Adipocyte (in vitro differentiated cells): ENCODE results near the gene ZNF839.

Experiments
- DNase-seq: peaks from one replicate; pipeline ENCODE4 v3.0.0-alpha.2; 2015; ENCODE audit warnings: low read depth
- H3K27me3 ChIP-seq: replicated peaks from 2 replicates; pipeline ENCODE4 v1.7.0; 2013; ENCODE audit warnings: mild to moderate bottlenecking, low read length, moderate library complexity; ENCODE audit not compliant: control insufficient read depth, insufficient read depth
- H3K36me3 ChIP-seq: 2 replicates; pipeline ENCODE4 v1.7.0; 2013; ENCODE audit warnings: low read length, mild to moderate bottlenecking, moderate library complexity; ENCODE audit not compliant: control insufficient read depth, insufficient read depth, severe bottlenecking
- H3K4me1 ChIP-seq: 2 replicates; pipeline ENCODE4 v1.7.0; 2013; ENCODE audit warnings: mild to moderate bottlenecking, low read length, moderate library complexity; ENCODE audit not compliant: control insufficient read depth, insufficient read depth
- H3K4me3 ChIP-seq: 2 replicates; pipeline ENCODE4 v1.7.0; 2013; ENCODE audit warnings: mild to moderate bottlenecking, low read length, moderate library complexity
- H3K9ac ChIP-seq: 2 replicates; pipeline ENCODE4 v1.7.0; 2013; ENCODE audit warnings: mild to moderate bottlenecking, low read length, moderate library complexity
- H3K9me3 ChIP-seq: 2 replicates; pipeline ENCODE4 v1.7.0; 2013; ENCODE audit warnings: mild to moderate bottlenecking, low read length, moderate library complexity; ENCODE audit not compliant: control insufficient read depth

The ZNF839 gene

DNA sequence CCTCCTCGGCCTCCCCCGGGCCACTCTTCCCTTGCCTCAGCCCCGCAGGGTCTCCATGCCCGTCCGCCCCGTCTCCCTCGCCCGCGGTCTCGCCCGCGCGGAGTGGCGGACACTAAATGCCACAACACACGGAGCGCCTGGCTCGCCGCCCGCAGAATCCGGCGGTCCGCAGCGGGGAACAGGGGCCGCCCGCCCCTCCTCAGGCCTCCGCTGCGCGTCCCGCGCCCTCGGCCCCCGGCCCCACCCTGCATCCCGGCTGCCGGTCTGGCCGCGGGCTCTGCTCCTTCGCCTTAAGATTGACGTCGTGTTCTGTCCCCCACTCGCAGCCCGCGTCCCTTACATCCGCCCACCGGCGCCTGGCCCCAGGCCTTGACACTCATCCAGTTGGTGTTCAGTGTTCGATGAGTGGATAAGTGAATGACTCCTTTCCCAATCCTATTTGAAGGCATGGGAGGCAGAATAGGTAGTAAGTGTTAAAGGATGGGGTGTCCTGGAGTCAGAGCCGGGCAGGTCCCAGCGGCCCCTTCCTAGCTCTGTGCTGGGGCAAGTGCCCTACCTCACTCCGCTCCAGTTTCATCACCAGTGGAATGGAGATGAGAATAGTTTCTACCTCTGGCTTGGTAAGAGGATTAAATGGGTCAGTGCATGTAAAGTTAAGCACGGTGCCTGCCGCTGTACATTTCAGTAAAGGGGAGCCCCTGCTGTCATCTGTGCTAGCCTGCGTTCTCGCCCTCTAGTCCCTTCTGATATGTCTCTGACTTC is 43.8 kb downstream of the ZNF839 start:
- peaks cover 16% of the 10 kb centered on the region for H3K4me1 ChIP-seq
- H3K36me3 ChIP-seq: peaks cover 9% of the 10 kb centered on the region
- no peaks in the 10 kb centered on the region for H3K27me3 ChIP-seq
- DNase-seq: peak; percentile 80
- H3K9ac ChIP-seq: peak overlapping the region; percentile 99
- peak overlapping the region; percentile 98 for H3K4me3 ChIP-seq
- no peaks in the 10 kb centered on the region for H3K9me3 ChIP-seq

DNA sequence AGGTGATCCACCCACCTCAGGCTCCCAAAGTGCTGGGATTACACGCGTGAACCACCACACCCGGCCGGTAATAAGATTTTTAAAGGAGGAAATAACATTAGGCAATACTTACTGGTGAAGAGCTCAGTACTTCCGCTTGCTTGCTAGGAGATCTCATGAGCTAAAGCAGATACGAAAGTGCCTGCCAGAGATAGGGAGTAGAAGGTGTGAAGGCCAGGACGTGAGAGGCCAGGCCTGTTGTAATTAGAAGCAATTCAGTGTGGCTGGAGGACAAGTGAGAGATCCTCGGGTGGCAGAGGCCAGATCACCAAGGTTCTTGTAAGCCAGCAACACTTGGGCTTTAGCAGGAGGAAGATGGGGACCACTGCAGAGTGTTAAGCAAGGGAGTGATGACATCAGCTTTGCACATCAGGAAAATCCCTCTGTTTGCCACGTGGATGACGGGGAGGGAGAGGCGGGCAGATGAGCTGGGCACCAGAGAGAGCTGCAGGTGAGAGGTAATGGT is 50.8 kb downstream of the ZNF839 start:
- no peak for DNase-seq
- Histone ChIP-seq H3K27me3 (no peaks in the 10 kb centered on the region), H3K4me3 (no peak overlapping the region), H3K9me3 (no peaks in the 10 kb centered on the region), H3K36me3 (no peaks in the 10 kb centered on the region), H3K4me1 (no peaks in the 10 kb centered on the region), H3K9ac (no peak overlapping the region)

GRCh38 chr14:102371361-102371760 is 51.8 kb downstream of the ZNF839 start:
- Histone ChIP-seq H3K27me3 (no peaks in the 10 kb centered on the region), H3K4me3 (no peak overlapping the region), H3K9ac (no peak overlapping the region), H3K9me3 (no peaks in the 10 kb centered on the region), H3K4me1 (no peaks in the 10 kb centered on the region), H3K36me3 (no peaks in the 10 kb centered on the region)
- no peak for DNase-seq

- Histone ChIP-seq H3K27me3 (no peaks in the 10 kb centered on the region), H3K9ac (no peak overlapping the region), H3K4me3 (no peak overlapping the region), H3K4me1 (no peaks in the 10 kb centered on the region), H3K36me3 (peaks cover 10% of the 10 kb centered on the region), H3K9me3 (no peaks in the 10 kb centered on the region)
- no peak for DNase-seq
These were observed 53.6 kb downstream of the ZNF839 start for GRCh38 chr14:102373110-102373509.

- Histone ChIP-seq H3K36me3 (peaks cover 16% of the 10 kb centered on the region), H3K4me1 (no peaks in the 10 kb centered on the region), H3K9ac (no peak overlapping the region), H3K9me3 (no peaks in the 10 kb centered on the region), H3K4me3 (no peak overlapping the region), H3K27me3 (no peaks in the 10 kb centered on the region)
- no peak for DNase-seq
These were observed 54.7 kb downstream of the ZNF839 start for GRCh38 chr14:102374264-102374663.

DNA sequence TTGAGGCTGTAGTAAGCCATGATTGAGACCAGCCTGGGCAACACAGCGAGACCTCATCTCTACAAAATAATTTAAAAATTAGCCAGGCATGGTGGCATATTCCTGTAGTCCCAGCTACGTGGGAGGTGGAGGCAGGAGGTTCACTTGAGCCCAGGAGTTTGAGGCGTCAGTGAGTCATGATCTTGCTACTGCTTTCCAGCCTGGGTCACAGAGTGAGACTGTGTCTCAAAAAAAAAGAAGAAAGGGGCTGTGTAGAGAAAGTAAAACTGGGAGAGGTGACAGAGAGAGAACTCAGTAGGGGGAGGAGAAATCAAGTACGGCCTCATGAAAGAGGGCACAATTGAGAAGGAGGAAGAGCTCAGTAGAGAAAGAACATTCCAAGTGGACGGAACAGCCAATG is 55.6 kb downstream of the ZNF839 start:
- H3K27me3 ChIP-seq: no peaks in the 10 kb centered on the region
- H3K9me3 ChIP-seq: no peaks in the 10 kb centered on the region
- peaks cover 21% of the 10 kb centered on the region for H3K36me3 ChIP-seq
- no peak for DNase-seq
- H3K4me1 ChIP-seq: no peaks in the 10 kb centered on the region
- H3K4me3 ChIP-seq: no peak overlapping the region
- H3K9ac ChIP-seq: no peak overlapping the region

GRCh38 chr14:102377696-102378095 is 58.1 kb downstream of the ZNF839 start:
- H3K27me3 ChIP-seq: no peaks in the 10 kb centered on the region
- H3K9ac ChIP-seq: no peak overlapping the region

DNA sequence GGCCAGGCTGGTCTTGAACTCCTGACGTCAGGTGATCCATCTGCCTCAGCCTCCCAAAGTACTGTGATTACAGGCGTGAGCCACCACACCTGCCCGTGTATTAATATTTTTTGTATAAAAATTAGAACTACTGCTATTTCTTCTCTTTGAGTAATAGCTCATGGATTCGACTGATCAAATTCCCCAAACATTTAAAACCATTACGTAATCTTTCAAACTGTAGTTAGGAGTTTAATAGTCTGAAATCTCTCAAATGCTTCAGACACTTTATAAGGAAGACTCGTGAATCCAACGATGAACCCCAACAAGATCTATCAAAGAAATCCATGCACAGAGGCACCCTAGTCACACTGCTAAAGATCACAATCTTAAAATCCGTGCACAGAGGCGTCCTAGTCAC is 59.3 kb downstream of the ZNF839 start:
- no peaks in the 10 kb centered on the region for H3K27me3 ChIP-seq
- no peak for DNase-seq

More at GRCh38 chr14:102377696-102378095, 58.1 kb downstream of the ZNF839 start:
- Histone ChIP-seq H3K4me1 (no peaks in the 10 kb centered on the region), H3K4me3 (no peak overlapping the region), H3K36me3 (peaks cover 24% of the 10 kb centered on the region), H3K9me3 (no peaks in the 10 kb centered on the region)
- no peak for DNase-seq

DNA sequence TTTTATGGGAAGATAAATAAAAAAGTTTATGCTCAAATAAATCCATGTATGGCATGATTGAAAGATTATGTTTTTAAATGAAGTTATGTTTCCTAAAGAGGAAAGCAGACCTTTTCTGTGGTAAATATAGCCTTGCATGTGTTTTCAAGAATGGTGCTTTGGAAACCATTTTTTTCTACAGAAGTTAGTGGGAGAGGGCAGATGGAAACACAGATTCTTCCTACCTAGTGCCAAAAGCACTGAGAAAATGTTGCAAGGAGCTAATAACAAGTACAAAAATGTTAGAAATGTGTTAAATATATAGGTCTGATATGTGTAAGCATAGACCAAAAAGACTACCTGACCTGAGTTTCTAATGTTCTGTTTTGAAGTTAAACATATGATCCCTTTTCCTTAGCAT is 67.5 kb downstream of the ZNF839 start:
- no peaks in the 10 kb centered on the region for H3K9me3 ChIP-seq
- H3K4me3 ChIP-seq: no peak overlapping the region
- DNase-seq: no peak
- H3K9ac ChIP-seq: no peak overlapping the region
- H3K4me1 ChIP-seq: peaks cover 20% of the 10 kb centered on the region
- H3K27me3 ChIP-seq: no peaks in the 10 kb centered on the region
- no peaks in the 10 kb centered on the region for H3K36me3 ChIP-seq

More for the DNA sequence above, 59.3 kb downstream of the ZNF839 start:
- peaks cover 24% of the 10 kb centered on the region for H3K36me3 ChIP-seq
- H3K4me3 ChIP-seq: no peak overlapping the region
- no peak overlapping the region for H3K9ac ChIP-seq
- no peaks in the 10 kb centered on the region for H3K4me1 ChIP-seq
- no peaks in the 10 kb centered on the region for H3K9me3 ChIP-seq

DNA sequence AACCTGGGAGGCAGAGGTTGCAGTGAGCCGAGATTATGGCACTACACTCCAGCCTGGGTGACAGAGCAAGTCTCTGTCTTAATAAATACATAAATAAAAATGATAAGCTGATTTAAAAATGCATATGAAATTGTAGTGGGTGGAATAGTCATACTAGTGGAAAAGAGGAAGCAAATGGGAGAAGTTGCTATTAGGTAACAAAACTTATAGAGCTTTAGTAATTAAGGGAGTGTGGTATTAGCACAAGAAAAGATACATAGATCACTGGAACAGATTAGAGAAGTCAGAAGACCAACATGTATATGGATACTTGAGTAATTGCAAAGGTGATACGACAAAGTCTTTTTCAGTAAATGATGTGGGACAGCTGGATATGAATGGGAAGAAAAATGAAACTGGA is 69.7 kb downstream of the ZNF839 start:
- H3K9me3 ChIP-seq: no peaks in the 10 kb centered on the region
- H3K9ac ChIP-seq: peak overlapping the region; percentile 51
- no peaks in the 10 kb centered on the region for H3K27me3 ChIP-seq
- no peak overlapping the region for H3K4me3 ChIP-seq
- no peaks in the 10 kb centered on the region for H3K36me3 ChIP-seq
- peaks cover 20% of the 10 kb centered on the region for H3K4me1 ChIP-seq
- DNase-seq: no peak

DNA sequence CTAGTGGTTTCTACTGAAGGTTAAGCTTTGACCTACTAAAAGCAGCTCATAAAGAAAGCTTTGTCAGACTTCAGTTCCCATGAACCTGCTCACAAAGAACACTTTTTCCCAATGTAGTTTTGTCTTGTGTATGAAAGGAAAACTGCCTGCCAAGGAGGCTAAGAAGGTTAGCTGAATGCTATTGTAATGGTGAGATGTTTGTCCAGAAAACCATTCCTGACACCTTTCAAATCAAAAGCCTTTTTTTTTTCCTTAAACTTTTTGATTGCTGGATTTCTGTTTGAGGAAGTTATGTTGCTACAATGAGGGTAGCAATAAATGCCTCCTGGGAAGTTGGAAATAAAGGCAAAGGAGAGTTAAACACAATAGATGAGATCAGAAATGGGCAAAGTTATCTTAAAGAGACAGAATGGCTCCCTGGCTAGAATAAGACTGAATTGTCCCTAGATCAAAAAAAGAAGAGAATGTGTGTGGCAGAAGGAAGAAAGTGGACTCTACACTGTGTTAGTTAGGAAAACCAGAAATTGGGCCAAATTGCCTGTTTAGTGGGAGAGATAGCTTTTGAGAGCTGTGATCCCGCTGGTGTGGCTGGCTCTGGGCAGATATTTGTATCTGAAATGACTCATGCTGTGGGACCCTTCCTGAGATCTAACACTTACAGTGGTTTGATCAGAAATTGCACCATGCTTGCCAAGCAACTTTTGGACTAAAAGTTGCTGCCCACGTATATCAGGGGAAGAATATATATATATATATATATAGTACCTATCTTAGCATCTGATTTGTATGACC is 70.7 kb downstream of the ZNF839 start:
- Histone ChIP-seq H3K4me3 (no peak overlapping the region), H3K36me3 (peaks cover 3% of the 10 kb centered on the region), H3K9me3 (no peaks in the 10 kb centered on the region), H3K9ac (peak overlapping the region; percentile 48), H3K27me3 (no peaks in the 10 kb centered on the region), H3K4me1 (peaks cover 20% of the 10 kb centered on the region)
- peak; percentile 18 for DNase-seq
